ENCODE measurements around the gene PADI3. TPM values are rescaled to one million over a fixed set of nuclear protein-coding genes. Genes with fewer than 3 reads are reported as not detected.

The PADI3 gene
- polyA plus RNA-seq, 2 of the 4 experiments (the other 2 are of a cell fraction), result 0.99 to 2.4 TPM

DNA sequence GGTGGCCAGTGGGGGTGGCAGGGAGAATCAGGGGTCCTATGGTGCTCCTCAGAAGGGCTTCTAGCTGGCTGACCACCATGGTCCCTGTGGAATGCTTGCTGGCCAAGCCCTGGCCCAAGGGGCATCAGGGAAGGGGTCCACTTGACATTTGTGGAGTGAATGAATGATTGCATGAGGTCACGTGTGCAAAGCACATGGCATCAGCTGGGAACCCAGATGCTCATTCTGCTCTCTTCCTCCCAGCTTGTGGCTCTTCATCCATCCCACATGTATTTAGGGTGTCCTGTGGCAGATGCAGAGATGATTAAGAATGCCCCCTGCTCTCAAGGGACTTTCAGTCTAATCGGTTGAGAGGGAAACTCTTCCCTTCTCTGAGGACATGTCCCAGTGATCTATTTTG is 32.0 kb downstream of the PADI3 start:
- Histone ChIP-seq H3K4me3 (no peak overlapping the region), H3K4me1 (peaks cover 22% of the 10 kb centered on the region), H3K27ac (peak overlapping the region in 1 of 2 experiments; percentile 86; a peak in 2 of 6 replicates), H3K9me3 (no peaks in the 10 kb centered on the region), H3K4me2 (no peak overlapping the region)
- POLR2A ChIA-PET, result no interaction called here
- CTCF ChIA-PET, result interaction anchor here (0.9 to 2.2 kb wide), 5 partner anchors 44 to 156 kb away, joined by 3 to 9 read pairs (median 5); no protein-coding TSS in a partner anchor
- WGBS (ENCODE audit: missing lambda C conversion rate), result 83% methylated on average over 2 of the region's 2 CpGs
- TF ChIP-seq PHF8 (IDR thresholded peaks at IDR 0.05; ENCODE audit: borderline replicate concordance, low read depth) (no peak), HOXB5 (CRISPR knock-in tag; IDR thresholded peaks at IDR 0.05) (no peak), TFCP2L1 (CRISPR knock-in tag; IDR thresholded peaks at IDR 0.05) (no peak), NR3C1 (IDR thresholded peaks at IDR 0.05) (no peak), CBX8 (IDR thresholded peaks at IDR 0.05) (no peak)
- TF ChIP-seq, protein P1, sequence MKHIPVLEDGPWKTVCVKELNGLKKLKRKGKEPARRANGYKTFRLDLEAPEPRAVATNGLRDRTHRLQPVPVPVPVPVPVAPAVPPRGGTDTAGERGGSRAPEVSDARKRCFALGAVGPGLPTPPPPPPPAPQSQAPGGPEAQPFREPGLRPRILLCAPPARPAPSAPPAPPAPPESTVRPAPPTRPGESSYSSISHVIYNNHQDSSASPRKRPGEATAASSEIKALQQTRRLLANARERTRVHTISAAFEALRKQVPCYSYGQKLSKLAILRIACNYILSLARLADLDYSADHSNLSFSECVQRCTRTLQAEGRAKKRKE (CRISPR knock-in tag; IDR thresholded peaks at IDR 0.05; ENCODE audit: low read depth), result no peak
- TF ChIP-seq, protein P2, sequence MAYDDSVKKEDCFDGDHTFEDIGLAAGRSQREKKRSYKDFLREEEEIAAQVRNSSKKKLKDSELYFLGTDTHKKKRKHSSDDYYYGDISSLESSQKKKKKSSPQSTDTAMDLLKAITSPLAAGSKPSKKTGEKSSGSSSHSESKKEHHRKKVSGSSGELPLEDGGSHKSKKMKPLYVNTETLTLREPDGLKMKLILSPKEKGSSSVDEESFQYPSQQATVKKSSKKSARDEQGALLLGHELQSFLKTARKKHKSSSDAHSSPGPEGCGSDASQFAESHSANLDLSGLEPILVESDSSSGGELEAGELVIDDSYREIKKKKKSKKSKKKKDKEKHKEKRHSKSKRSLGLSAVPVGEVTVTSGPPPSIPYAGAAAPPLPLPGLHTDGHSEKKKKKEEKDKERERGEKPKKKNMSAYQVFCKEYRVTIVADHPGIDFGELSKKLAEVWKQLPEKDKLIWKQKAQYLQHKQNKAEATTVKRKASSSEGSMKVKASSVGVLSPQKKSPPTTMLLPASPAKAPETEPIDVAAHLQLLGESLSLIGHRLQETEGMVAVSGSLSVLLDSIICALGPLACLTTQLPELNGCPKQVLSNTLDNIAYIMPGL (CRISPR knock-in tag; IDR thresholded peaks at IDR 0.05; ENCODE audit: borderline replicate concordance), result no peak
- TF ChIP-seq, protein P3, sequence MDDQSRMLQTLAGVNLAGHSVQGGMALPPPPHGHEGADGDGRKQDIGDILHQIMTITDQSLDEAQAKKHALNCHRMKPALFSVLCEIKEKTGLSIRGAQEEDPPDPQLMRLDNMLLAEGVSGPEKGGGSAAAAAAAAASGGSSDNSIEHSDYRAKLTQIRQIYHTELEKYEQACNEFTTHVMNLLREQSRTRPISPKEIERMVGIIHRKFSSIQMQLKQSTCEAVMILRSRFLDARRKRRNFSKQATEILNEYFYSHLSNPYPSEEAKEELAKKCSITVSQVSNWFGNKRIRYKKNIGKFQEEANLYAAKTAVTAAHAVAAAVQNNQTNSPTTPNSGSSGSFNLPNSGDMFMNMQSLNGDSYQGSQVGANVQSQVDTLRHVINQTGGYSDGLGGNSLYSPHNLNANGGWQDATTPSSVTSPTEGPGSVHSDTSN (IDR thresholded peaks at IDR 0.05), result no peak
- ATAC-seq, result no peak
- FAIRE-seq, result no peak
- DNase-seq (ENCODE audit: low read depth in 1 of 2, low spot score in 1 of 2), result no peak

DNA sequence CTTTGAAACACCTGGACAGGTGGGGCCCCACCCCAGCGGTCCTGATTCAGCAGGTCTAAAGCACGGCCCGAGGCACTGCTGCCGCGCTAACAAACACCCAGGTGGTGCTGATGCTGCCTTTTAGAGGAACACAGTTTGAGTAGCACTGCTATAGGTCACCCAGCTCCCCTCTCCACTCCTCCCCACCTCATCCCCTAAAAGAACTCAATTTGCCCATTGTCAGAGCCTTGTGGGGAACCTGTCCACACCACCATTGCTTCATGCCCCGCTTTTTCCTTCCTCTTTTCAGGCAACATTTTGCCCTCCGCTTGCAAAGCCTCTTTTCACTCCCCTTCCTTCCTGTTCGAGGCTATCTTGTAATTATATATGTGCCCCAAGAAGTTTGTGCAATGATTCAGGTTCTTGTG is 32.9 kb downstream of the PADI3 start:
- Histone ChIP-seq H3K27ac (peak overlapping the region in 1 of 2 experiments; percentile 63; a peak in 3 of 6 replicates), H3K4me2 (no peak overlapping the region), H3K4me3 (no peak overlapping the region), H3K4me1 (peaks cover 22% of the 10 kb centered on the region), H3K9me3 (no peaks in the 10 kb centered on the region)
- no peak for TF ChIP-seq EHF (CRISPR knock-in tag; IDR thresholded peaks at IDR 0.05)
- TF ChIP-seq, protein P4, sequence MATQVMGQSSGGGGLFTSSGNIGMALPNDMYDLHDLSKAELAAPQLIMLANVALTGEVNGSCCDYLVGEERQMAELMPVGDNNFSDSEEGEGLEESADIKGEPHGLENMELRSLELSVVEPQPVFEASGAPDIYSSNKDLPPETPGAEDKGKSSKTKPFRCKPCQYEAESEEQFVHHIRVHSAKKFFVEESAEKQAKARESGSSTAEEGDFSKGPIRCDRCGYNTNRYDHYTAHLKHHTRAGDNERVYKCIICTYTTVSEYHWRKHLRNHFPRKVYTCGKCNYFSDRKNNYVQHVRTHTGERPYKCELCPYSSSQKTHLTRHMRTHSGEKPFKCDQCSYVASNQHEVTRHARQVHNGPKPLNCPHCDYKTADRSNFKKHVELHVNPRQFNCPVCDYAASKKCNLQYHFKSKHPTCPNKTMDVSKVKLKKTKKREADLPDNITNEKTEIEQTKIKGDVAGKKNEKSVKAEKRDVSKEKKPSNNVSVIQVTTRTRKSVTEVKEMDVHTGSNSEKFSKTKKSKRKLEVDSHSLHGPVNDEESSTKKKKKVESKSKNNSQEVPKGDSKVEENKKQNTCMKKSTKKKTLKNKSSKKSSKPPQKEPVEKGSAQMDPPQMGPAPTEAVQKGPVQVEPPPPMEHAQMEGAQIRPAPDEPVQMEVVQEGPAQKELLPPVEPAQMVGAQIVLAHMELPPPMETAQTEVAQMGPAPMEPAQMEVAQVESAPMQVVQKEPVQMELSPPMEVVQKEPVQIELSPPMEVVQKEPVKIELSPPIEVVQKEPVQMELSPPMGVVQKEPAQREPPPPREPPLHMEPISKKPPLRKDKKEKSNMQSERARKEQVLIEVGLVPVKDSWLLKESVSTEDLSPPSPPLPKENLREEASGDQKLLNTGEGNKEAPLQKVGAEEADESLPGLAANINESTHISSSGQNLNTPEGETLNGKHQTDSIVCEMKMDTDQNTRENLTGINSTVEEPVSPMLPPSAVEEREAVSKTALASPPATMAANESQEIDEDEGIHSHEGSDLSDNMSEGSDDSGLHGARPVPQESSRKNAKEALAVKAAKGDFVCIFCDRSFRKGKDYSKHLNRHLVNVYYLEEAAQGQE (IDR thresholded peaks at IDR 0.05), result no peak
- FAIRE-seq (no peak), DNase-seq (ENCODE audit: low read depth in 1 of 2, low spot score in 1 of 2) (no peak), ATAC-seq (no peak)
- CTCF ChIA-PET, result interaction anchor here (0.9 to 2.2 kb wide), 6 partner anchors 44 to 195 kb away, joined by 3 to 9 read pairs (median 3); no protein-coding TSS in a partner anchor
- POLR2A ChIA-PET, result no interaction called here
- WGBS (ENCODE audit: missing lambda C conversion rate), result 78% methylated on average over 8 of the region's 8 CpGs

DNA sequence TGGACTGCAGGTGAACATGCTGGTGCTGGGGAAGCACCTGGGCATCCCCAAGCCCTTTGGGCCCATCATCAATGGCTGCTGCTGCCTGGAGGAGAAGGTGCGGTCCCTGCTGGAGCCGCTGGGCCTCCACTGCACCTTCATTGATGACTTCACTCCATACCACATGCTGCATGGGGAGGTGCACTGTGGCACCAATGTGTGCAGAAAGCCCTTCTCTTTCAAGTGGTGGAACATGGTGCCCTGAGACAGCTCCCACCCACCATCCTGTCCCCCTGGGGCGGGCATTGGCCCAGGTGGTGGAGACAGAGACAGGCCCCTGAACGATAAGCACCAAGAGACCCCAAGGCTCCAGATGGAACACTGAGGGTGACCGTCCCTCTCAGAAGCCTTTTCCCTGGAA is 33.9 kb downstream of the PADI3 start:
- H3K4me2 ChIP-seq, result no peak overlapping the region
- FAIRE-seq (no peak), ATAC-seq (no peak), DNase-seq (ENCODE audit: low read depth in 1 of 2, low spot score in 1 of 2) (no peak)
- H3K4me1 ChIP-seq, result peaks cover 23% of the 10 kb centered on the region
- TF ChIP-seq RARB (CRISPR knock-in tag; IDR thresholded peaks at IDR 0.05), result no peak
- no peak for TF ChIP-seq TP53 (CRISPR knock-in tag; IDR thresholded peaks at IDR 0.05)
- TF ChIP-seq CBX8 (IDR thresholded peaks at IDR 0.05), result no peak
- H3K9me3 ChIP-seq, result no peaks in the 10 kb centered on the region
- no peak overlapping the region for H3K4me3 ChIP-seq
- ChIA-PET CTCF (interaction anchor here (1.0 to 1.9 kb wide), 4 partner anchors 9 to 157 kb away, joined by 3 to 6 read pairs (median 4); no protein-coding TSS in a partner anchor), POLR2A (no interaction called here)
- peak overlapping the region in 1 of 2 experiments; percentile 63; a peak in 3 of 6 replicates for H3K27ac ChIP-seq
- WGBS (ENCODE audit: missing lambda C conversion rate), result 100% methylated on average over 5 of the region's 5 CpGs

Measured in A549 (cell line).